IMR-90 (cell line): ENCODE measurements around the gene TAF9B.

Experiments used
- MAZ ChIP-seq: IDR thresholded peaks from 2 replicates; pipeline ENCODE4 v1.6.1; 2012; ENCODE audit warnings: low read depth, mild to moderate bottlenecking, low read length, improper control_type of control experiment, moderate library complexity, borderline replicate concordance
- MXI1 ChIP-seq: IDR thresholded peaks from 2 replicates; pipeline ENCODE4 v1.6.1; 2012; ENCODE audit warnings: low read depth, mild to moderate bottlenecking, low read length, moderate library complexity, borderline replicate concordance
- POLR2A ChIP-seq: IDR thresholded peaks from 2 replicates; pipeline ENCODE4 v1.6.1; 2012; ENCODE audit warnings: mild to moderate bottlenecking, low read depth, low read length
- RCOR1 ChIP-seq: IDR thresholded peaks from 2 replicates; pipeline ENCODE4 v1.6.1; 2012; ENCODE audit warnings: mild to moderate bottlenecking, low read length, improper control_type of control experiment; ENCODE audit not compliant: insufficient replicate concordance
- SMC3 ChIP-seq: fragments of 150-350 bp; IDR thresholded peaks from 2 replicates; pipeline ENCODE4 v1.6.1; 2016; ENCODE audit warnings: low read depth, mild to moderate bottlenecking, antibody characterized with exemption, low read length, moderate library complexity
- TF ChIP-seq, protein P1 (sequence below): conservative IDR thresholded peaks from 2 replicates; pipeline ENCODE4 v1.5.1; 2012; ENCODE audit warnings: mild to moderate bottlenecking, low read depth, low read length, improper control_type of control experiment
- TF ChIP-seq, protein P2 (sequence below): fragments of 150-350 bp; IDR thresholded peaks from 2 replicates; pipeline ENCODE4 v1.6.1; 2017; ENCODE audit warnings: mild to moderate bottlenecking, antibody characterized with exemption, low read length, low read depth

DNA sequence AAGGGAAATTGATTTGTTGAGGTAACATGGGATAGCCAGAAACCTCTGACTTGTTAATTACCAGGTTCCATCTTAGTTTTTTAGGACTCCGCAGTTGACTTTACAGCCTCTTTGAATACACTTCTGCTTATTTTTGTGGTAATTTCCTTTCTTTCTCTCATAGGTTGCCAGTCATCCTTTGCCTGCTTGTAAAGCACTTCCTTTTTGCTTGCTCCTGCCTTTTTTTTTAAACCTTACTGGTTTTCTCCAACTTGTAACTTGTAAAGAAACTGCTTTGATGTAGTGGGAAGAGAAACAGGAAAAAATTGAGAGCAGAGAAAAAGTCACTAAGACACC lies 32.8 kb downstream of the TAF9B start:
- TF ChIP-seq RCOR1: no peak
- TF ChIP-seq, protein P1, sequence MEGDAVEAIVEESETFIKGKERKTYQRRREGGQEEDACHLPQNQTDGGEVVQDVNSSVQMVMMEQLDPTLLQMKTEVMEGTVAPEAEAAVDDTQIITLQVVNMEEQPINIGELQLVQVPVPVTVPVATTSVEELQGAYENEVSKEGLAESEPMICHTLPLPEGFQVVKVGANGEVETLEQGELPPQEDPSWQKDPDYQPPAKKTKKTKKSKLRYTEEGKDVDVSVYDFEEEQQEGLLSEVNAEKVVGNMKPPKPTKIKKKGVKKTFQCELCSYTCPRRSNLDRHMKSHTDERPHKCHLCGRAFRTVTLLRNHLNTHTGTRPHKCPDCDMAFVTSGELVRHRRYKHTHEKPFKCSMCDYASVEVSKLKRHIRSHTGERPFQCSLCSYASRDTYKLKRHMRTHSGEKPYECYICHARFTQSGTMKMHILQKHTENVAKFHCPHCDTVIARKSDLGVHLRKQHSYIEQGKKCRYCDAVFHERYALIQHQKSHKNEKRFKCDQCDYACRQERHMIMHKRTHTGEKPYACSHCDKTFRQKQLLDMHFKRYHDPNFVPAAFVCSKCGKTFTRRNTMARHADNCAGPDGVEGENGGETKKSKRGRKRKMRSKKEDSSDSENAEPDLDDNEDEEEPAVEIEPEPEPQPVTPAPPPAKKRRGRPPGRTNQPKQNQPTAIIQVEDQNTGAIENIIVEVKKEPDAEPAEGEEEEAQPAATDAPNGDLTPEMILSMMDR: no peak
- no peak for TF ChIP-seq SMC3
- no peak for TF ChIP-seq MAZ
- TF ChIP-seq POLR2A: no peak
- TF ChIP-seq MXI1: no peak
- TF ChIP-seq, protein P2, sequence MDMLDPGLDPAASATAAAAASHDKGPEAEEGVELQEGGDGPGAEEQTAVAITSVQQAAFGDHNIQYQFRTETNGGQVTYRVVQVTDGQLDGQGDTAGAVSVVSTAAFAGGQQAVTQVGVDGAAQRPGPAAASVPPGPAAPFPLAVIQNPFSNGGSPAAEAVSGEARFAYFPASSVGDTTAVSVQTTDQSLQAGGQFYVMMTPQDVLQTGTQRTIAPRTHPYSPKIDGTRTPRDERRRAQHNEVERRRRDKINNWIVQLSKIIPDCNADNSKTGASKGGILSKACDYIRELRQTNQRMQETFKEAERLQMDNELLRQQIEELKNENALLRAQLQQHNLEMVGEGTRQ: no peak
